Measurements from ENCODE around the gene KIRREL3. TPM values are rescaled to one million over a fixed set of nuclear protein-coding genes. Genes with fewer than 3 reads are reported as not detected.

KIRREL3 gene
- total and polyA plus RNA-seq, 9 of the 15 experiments (the other 6 are each of a cell fraction or from before 2014, with no cell fraction given), result 0.04 to 0.10 TPM; not detected in 7

GRCh38 chr11:126560221-126560620 lies 440.3 kb downstream of the KIRREL3 start (continued):
- TF ChIP-seq ZBTB33 (CRISPR knock-in tag; IDR thresholded peaks at IDR 0.05) (no peak), ZNF740 (CRISPR knock-in tag; IDR thresholded peaks at IDR 0.05) (no peak), ZNF740 (tag; IDR thresholded peaks at IDR 0.05) (no peak), ZNF766 (CRISPR knock-in tag; conservative IDR thresholded peaks at IDR 0.05) (no peak), SREBF2 (CRISPR knock-in tag; IDR thresholded peaks at IDR 0.05) (no peak), ZSCAN32 (CRISPR knock-in tag; IDR thresholded peaks at IDR 0.05) (no peak), POLR2H (tag; IDR thresholded peaks at IDR 0.05; ENCODE audit: low read depth) (no peak), ZNF79 (CRISPR knock-in tag; IDR thresholded peaks at IDR 0.05; ENCODE audit: low read depth) (no peak)

Data from K562 (cell line).